ENCODE data around the gene NUTM2F. TPM values are rescaled to one million over a fixed set of nuclear protein-coding genes. Genes with fewer than 3 reads are reported as not detected.
"Not testable (repeated sequence)": the region's sequence is repeated elsewhere in the genome, so short reads cannot be mapped to it uniquely, and the experiment has no call there.

Gene NUTM2F, protein sequence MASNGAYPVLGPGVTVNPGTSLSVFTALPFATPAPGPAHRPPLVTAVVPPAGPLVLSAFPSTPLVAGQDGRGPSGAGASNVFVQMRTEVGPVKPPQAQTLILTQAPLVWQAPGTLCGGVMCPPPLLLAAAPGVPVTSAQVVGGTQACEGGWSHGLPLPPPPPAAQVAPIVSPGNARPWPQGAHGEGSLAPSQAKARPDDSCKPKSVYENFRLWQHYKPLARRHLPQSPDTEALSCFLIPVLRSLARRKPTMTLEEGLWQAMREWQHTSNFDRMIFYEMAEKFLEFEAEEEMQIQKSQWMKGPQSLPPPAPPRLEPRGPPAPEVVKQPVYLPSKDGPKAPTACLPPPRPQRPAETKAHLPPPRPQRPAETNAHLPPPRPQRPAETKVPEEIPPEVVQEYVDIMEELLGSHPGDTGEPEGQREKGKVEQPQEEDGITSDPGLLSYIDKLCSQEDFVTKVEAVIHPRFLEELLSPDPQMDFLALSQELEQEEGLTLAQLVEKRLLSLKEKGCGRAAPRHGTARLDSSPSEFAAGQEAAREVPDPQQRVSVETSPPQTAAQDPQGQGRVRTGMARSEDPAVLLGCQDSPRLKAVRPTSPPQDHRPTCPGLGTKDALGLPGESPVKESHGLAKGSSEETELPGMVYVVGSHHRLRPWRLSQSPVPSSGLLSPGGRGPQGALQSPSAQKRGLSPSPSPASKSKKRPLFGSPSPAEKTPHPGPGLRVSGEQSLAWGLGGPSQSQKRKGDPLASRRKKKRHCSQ
- total RNA-seq: not detected

- H3K4me3 ChIP-seq; H3K4me1 ChIP-seq (ENCODE audit: control insufficient read depth in 1 of 2, low read depth in 2 of 2); ATAC-seq (ENCODE audit: insufficient number of reproducible peaks, low FRiP score, low read depth); H3K27me3 ChIP-seq (replicated peaks; ENCODE audit: insufficient read depth); DNase-seq (ENCODE audit: low spot score); H3K36me3 ChIP-seq; H3K27ac ChIP-seq; H3K9me3 ChIP-seq: not testable (repeated sequence)
Observed at GRCh38 chr9:94328544-94328943, at the start of gene NUTM2F. TSS of gene NUTM2F (minus strand) at chr9:94328644. CDS start at chr9:94328623, 21 bp downstream.

DNA sequence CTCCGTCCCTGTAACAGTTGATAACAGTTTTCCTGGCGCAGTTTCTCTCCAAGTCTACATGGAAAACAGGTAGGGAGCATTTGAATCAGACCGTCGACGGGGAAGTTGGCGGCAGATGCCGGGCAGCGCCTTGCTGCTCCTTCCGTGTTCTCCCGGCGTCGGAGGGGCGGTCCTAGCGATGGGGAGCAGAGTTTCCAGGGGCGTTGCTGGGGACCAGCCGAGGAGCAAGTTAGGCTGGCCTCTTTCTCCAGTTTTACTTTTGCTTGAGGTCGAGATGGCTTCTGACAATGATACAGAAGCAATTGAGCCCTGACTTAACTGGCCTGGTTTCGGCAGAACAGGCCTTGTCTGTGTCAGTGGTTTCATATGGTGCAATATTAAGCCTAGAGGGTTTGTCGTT, 46.8 kb upstream of the NUTM2F start:
- not testable (repeated sequence) for H3K36me3 ChIP-seq; H3K27me3 ChIP-seq (replicated peaks; ENCODE audit: insufficient read depth); DNase-seq (ENCODE audit: low spot score); H3K4me1 ChIP-seq (ENCODE audit: control insufficient read depth in 1 of 2, low read depth in 2 of 2); H3K9me3 ChIP-seq; ATAC-seq (ENCODE audit: insufficient number of reproducible peaks, low FRiP score, low read depth)
- H3K27ac ChIP-seq: peak overlapping the region in 1 of 2 donors; percentile 61
- peak overlapping the region; percentile 75 for H3K4me3 ChIP-seq

DNA sequence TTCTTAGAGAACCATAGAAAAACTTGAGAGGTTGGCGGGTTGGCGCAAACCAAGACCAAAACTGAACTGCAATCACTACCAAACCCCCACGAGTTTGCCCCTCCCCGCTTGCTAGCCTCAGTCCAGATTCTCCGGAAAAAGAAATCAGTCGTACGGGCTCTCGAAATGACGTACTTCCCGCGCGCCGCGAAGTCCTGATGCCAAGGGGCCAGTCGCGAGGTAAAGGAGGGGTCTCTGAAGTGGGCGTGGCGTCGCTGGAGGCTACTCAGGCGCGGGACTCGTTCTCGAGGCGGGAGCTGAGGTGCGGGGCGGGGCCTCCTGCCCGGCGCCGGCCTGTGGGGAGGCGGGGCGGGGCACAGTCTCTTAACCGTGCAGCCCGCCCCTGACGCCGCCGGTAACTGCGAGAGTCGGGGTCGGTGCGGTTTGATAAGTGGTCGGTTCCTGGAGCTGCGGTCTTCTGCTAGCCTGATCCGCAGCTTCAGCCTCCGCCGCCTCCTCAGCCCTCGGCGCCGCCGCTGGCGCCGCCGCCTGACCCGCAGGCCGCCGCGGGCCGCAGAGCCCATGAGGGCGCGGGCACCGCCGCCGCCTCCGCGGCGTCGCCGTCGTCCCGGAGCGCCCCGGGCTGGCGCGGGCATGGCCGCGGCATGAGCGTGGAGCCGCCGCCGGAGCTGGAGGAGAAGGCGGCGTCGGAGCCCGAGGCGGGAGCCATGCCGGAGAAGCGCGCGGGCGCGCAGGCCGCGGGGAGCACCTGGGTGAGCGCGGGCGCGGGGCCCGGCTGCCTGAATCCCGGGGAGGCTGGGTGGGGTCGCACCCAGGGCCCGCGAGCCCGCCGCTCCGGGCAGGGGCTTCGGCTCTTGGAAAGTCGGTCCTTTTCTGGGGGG, 46.0 kb upstream of the NUTM2F start:
- DNase-seq (ENCODE audit: low spot score): peak; percentile 63
- not testable (repeated sequence) for H3K36me3 ChIP-seq; H3K9me3 ChIP-seq; H3K27me3 ChIP-seq (replicated peaks; ENCODE audit: insufficient read depth); H3K4me1 ChIP-seq (ENCODE audit: control insufficient read depth in 1 of 2, low read depth in 2 of 2)
- ATAC-seq (ENCODE audit: insufficient number of reproducible peaks, low FRiP score, low read depth): peak; percentile 93
- Histone ChIP-seq H3K27ac (peak overlapping the region; percentile 50 to 71), H3K4me3 (peak overlapping the region; percentile 75)

DNA sequence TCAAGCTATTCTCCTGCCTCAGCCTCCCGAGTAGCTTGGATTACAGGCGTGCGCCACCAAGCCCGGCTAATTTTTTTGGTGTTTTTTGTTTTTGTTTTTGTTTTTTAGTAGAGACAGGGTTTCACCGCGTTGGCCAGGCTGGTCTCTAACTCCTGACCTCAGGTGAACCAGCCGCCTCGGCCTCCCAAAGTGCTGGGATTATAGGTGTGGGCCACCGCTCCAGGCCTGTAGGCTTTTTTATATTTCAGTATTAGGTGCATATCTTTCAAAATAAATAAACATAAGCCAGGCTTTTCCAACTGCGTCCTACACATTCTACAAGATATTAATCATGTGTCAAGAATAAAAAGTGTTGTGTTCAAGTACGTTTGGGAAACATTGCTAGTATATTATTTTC, 45.3 kb upstream of the NUTM2F start:
- not testable (repeated sequence) for DNase-seq (ENCODE audit: low spot score); H3K27me3 ChIP-seq (replicated peaks; ENCODE audit: insufficient read depth); H3K9me3 ChIP-seq; H3K4me1 ChIP-seq (ENCODE audit: control insufficient read depth in 1 of 2, low read depth in 2 of 2); H3K36me3 ChIP-seq; ATAC-seq (ENCODE audit: insufficient number of reproducible peaks, low FRiP score, low read depth)
- Histone ChIP-seq H3K27ac (peak overlapping the region; percentile 32 to 71), H3K4me3 (peak overlapping the region; percentile 75)

- H3K9me3 ChIP-seq; DNase-seq (ENCODE audit: low spot score); H3K36me3 ChIP-seq; H3K4me1 ChIP-seq (ENCODE audit: control insufficient read depth in 1 of 2, low read depth in 2 of 2); ATAC-seq (ENCODE audit: insufficient number of reproducible peaks, low FRiP score, low read depth); H3K4me3 ChIP-seq; H3K27me3 ChIP-seq (replicated peaks; ENCODE audit: insufficient read depth); H3K27ac ChIP-seq: not testable (repeated sequence)
Observed at GRCh38 chr9:94370266-94370665, 41.8 kb upstream of the NUTM2F start.

- not testable (repeated sequence) for DNase-seq (ENCODE audit: low spot score); H3K36me3 ChIP-seq; H3K4me3 ChIP-seq; H3K27ac ChIP-seq; ATAC-seq (ENCODE audit: insufficient number of reproducible peaks, low FRiP score, low read depth); H3K4me1 ChIP-seq (ENCODE audit: control insufficient read depth in 1 of 2, low read depth in 2 of 2); H3K9me3 ChIP-seq; H3K27me3 ChIP-seq (replicated peaks; ENCODE audit: insufficient read depth)
Observed at GRCh38 chr9:94364093-94364614, 35.7 kb upstream of the NUTM2F start.

DNA sequence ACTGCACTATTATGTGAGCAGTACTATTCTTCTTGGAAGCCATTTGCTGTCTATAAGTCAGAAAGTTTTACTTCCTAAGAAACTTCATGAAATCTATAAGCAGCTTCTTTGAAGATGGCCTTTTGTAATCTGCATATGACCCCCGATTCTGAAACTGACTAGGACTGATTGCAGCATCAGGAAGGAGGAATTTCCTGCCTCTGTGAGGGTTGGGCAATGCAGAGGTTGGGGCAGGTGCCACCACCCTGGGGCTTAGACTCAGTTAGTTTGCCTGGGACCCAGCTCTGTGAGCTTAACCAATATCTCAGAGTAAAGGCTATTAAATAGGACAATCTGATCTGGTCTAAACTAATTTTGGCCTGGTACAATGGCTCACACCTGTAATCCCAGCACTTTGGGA, 28.7 kb upstream of the NUTM2F start:
- not testable (repeated sequence) for DNase-seq (ENCODE audit: low spot score); ATAC-seq (ENCODE audit: insufficient number of reproducible peaks, low FRiP score, low read depth); H3K27me3 ChIP-seq (replicated peaks; ENCODE audit: insufficient read depth); H3K36me3 ChIP-seq; H3K4me1 ChIP-seq (ENCODE audit: control insufficient read depth in 1 of 2, low read depth in 2 of 2); H3K27ac ChIP-seq; H3K9me3 ChIP-seq; H3K4me3 ChIP-seq

- not testable (repeated sequence) for H3K27ac ChIP-seq; H3K4me3 ChIP-seq; H3K9me3 ChIP-seq; H3K27me3 ChIP-seq (replicated peaks; ENCODE audit: insufficient read depth); H3K4me1 ChIP-seq (ENCODE audit: control insufficient read depth in 1 of 2, low read depth in 2 of 2); DNase-seq (ENCODE audit: low spot score); H3K36me3 ChIP-seq; ATAC-seq (ENCODE audit: insufficient number of reproducible peaks, low FRiP score, low read depth)
Observed at GRCh38 chr9:94351901-94352723, 23.7 kb upstream of the NUTM2F start.

- ATAC-seq (ENCODE audit: insufficient number of reproducible peaks, low FRiP score, low read depth): not testable (repeated sequence)
Observed at GRCh38 chr9:94348754-94349153, 20.3 kb upstream of the NUTM2F start.

GRCh38 chr9:94347451-94347850, 19.0 kb upstream of the NUTM2F start:
- not testable (repeated sequence) for H3K9me3 ChIP-seq; H3K27ac ChIP-seq; H3K4me3 ChIP-seq; H3K4me1 ChIP-seq (ENCODE audit: control insufficient read depth in 1 of 2, low read depth in 2 of 2); ATAC-seq (ENCODE audit: insufficient number of reproducible peaks, low FRiP score, low read depth); H3K36me3 ChIP-seq; DNase-seq (ENCODE audit: low spot score); H3K27me3 ChIP-seq (replicated peaks; ENCODE audit: insufficient read depth)

More at GRCh38 chr9:94348754-94349153, 20.3 kb upstream of the NUTM2F start:
- H3K9me3 ChIP-seq; H3K27me3 ChIP-seq (replicated peaks; ENCODE audit: insufficient read depth); H3K4me1 ChIP-seq (ENCODE audit: control insufficient read depth in 1 of 2, low read depth in 2 of 2); H3K36me3 ChIP-seq; H3K27ac ChIP-seq; DNase-seq (ENCODE audit: low spot score); H3K4me3 ChIP-seq: not testable (repeated sequence)

- not testable (repeated sequence) for H3K27ac ChIP-seq; ATAC-seq (ENCODE audit: insufficient number of reproducible peaks, low FRiP score, low read depth); H3K4me1 ChIP-seq (ENCODE audit: control insufficient read depth in 1 of 2, low read depth in 2 of 2); H3K4me3 ChIP-seq; H3K36me3 ChIP-seq; H3K27me3 ChIP-seq (replicated peaks; ENCODE audit: insufficient read depth); DNase-seq (ENCODE audit: low spot score); H3K9me3 ChIP-seq
Observed at GRCh38 chr9:94341703-94342102, 13.3 kb upstream of the NUTM2F start.
